Kasumi-1 (cell line): ENCODE measurements around the gene MAP3K21.
A peak's percentile ranks its signal among the peaks of the same experiment; 100 is the strongest.

ENCODE experiments used
- DNase-seq, 2 experiments: peaks; one replicate each; lab custom pipeline; 2025; lab: John Stamatoyannopoulos, UW

The MAP3K21 gene

DNA sequence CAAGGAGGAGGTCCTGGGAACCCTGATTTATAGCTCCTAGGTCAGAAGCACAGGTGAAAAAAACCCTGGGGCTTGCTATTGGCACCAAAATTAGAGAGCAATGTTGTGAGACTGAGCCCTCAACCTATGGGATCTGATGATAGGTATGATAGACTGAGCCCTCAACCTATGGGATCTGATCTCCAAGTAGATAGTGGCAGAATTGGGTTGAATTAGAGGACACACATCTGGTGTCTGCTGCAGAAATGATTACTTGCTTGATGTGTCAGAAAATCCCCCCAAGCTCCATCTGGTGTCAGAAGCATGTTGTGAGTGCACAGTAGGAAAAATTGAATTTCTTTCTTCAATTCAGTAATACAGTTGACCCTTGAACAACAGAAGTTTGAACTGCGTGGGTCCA lies 62.4 kb downstream of the MAP3K21 start:
- no peak for DNase-seq

DNA sequence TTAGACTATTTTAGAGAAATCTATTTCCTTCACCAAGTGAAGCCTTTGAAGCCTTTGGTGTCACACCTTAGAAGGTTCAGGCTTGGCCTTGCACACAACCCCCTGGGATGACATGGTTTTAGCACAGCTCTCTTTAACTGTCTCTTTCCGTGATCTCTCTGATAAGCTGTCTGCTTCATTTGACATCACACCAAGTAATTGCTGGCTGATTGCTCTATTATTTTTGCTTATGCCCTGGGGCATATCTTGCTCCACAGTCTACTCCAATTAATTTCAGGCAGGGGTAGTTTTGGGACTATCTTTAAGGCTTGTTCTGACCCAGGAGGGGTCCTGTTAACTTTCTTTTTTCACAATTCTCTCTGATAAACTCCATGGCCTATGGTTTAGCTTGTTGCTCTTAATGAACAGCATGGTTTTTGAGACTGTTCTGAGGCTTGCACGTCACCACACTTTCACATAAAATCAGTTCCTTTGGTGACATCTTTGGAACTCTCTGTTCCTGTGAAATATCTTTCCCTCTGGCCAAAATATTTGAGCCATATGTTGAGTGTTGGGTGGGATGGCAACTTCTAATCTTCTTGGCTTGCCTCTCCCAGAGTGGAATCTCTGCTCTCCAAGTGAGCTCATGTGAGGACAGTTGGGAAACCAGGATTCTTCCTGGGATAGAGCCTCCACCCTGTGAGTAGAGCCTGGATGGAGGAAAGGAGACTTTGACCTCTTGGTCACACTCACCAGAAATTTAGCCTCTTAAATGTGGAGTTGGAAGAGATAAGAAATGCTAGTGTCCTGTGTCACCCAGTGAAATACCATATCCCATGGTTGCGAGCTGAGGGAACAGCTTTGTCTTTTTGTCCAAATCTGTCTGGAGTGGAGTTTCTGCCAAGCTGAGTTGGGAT lies 63.6 kb downstream of the MAP3K21 start:
- DNase-seq = no peak

DNA sequence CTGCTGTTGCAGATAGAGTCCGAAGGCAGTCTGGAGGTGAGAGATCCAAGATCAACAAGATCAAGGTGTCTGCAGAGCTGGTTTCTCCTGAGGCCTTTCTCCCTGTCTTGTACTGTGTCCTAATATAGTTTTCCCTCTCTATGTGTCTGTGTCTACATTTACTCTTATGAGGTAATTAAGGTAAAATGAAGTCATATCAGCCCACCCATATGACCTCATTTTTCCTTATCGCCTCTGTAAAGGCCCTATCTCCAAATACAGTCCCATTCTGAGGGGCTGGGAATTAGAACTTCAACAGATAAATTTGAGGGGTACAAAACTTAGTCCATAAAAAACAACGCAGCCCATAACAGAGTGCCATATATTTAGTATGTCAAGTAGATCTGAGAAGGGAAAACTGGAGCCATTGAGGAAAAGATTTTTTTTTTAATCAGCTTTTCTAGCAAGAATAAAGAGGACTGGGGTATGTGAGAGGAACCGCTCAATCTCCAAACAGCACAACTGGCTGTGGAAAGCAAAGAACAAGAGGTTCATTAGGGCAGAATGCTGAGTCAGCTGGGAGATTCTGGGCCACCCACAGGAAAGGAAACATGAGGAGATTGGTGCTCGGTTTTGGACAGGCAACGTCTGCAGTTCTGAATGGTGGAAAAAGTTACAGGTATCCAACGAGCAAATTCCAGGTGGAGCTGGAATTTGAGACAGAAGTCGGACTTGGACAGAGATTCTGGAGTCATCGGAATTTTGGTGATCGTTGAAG lies 65.7 kb downstream of the MAP3K21 start:
- no peak for DNase-seq

DNA sequence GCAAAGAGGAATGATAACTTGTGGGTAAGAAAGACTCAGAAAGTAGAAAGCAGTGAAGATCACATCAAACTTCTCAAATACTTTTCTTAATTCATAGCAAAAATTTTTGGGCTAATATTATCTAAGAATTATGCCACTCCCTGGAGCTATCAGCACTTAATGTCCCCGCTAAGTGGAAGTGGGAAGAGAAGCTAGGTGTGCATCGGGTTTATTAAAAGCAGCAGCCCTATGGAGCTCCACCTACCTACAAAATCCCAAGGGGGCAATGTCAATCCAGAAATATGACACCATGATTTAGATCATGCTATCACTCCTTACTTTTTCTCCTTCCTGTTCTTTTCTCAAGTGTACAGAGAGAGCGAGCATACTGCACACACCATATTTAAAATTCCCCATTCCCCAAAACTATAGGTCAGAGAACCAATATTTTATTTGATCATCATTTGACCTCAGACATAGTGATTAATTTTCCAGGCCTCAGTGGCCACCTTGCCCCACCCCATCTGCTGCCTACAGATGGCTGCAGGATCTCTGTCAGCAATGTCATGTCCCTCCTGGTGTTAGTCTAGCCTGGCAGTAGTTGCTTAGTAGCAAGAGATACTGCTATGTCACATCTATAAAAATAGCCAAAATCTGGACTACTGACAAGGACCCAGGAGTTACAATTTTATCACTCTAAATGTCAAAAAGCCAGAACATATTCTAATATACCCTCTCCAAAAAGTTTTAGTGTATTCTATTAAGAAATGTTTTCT lies 66.6 kb downstream of the MAP3K21 start:
- no peak for DNase-seq

DNA sequence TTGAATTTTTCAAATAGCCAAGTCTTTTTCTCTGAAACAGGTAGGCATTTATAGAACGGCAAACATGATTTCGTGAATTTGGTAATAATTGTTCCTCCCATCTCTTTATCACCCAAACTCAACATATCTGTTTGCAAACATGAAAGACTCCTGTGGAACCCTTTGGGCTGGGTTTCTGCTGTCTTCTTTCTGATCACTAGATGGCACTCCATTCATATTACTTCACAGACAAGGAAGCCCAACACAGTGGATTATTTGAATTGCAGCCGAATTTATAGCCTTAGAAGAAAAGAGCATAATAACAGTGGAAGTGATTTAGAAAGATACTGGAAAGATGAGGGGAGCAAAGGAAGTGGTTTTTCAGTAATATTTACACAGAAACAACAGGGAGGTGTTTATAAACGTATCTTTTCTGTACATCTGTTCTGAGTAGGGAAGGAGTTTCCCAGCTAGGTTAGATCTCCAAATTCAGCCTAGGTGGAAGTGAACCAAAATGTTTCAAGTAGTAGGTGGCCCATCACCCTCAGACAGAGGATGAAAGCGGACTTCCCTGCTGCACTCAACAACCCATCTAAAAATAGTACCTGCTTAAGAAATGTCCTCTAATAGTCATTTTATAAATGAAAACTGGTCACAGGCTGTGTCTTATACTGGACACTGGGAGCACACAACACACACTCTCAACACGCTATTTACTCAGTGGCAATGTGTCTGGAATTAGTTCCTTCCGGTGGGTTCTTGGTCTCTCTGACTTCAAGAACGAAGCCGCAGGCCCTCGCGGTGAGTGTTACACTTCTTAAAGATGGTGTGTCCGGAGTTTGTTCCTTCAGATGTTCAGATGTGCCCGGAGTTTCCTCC lies 67.6 kb downstream of the MAP3K21 start:
- DNase-seq = peak; percentile 81 to 93

DNA sequence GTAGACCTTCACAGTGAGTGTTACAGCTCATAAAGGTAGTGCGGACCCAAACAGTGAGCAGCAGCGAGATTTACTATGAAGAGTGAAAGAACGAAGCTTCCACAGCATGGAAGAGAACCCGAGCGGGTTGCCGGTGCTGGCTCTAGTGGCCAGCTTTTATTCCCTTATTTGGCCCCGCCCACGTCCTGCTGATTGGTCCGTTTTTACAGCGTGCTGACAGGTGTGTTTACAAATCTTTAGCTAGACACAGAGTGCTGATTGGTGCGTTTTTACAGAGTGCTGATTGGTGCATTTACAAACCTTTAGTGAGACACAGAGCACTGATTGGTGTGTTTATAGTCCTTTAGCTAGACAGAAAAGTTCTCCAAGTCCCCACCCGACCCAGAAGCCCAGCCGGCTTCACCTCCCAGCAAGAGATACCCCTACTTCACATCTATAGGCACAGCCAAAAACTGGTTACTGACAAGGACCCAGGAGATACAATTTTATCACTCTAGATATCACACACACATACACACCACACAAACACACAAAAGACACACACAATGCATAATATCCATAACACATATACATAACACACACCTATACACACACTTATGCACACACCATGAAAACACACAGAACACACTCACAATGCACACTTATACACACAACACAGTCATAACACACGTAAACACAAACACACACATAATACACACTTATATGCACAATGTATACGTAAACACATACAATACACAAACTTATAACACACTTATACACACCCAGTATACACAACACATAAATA lies 68.5 kb downstream of the MAP3K21 start:
- no peak for DNase-seq

DNA sequence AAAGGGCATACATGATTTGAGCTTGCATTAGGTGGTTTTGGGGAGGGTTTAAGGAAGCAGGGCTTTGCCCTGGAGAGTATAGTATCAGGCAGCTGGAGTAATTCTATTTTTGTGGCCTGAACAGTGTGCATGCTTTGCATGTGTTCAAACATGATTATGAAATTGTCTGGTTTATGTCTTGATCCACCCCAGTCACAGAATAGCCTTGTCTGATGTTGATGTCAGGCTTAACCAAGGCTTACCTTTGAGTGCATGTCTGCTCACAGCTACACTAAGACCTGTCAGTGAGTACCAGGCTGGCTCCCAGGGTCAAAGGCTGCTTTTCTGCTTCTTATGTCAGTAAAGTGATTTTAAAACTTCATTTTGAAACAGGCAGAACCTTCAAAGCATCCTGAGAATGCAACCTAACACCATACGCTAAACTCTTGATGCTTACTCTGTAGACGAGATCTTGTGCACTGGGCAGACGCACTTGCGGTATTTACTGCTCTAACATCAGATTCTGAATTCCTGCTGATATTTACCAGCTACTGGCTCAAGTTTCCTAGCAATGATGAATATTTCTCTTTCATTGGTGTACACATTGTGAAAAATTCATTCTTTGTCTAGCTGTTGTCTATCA lies 78.9 kb downstream of the MAP3K21 start:
- no peak for DNase-seq

DNA sequence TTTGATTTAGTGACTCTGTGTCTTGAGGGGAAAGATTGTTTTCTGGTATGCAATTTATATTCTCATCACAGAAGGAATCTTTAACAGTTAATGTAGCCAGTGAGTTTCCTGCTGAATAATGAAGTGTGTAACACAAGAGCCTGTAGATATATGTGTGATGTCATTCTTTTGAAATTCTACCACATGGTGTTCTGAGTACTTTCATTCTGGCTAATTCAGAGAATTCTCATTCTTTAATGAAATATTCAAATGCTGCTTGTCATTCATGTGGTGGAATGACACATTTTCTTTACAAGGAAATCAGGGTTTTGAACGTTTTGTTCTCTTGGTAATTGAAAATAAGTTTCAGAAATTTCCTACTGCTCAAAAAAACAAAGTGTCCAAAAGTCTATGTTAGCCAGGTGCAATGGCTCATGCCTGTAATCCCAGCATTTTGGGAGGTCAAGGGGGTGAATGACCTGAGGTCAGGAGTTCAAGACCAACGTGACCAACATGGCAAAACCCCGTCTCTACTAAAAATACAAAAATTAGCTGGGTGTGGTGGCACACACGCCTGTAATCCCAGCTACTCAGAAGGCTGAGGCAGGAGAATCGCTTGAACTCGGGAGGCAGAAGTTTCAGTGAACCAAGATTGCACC lies 79.6 kb downstream of the MAP3K21 start:
- DNase-seq = no peak

DNA sequence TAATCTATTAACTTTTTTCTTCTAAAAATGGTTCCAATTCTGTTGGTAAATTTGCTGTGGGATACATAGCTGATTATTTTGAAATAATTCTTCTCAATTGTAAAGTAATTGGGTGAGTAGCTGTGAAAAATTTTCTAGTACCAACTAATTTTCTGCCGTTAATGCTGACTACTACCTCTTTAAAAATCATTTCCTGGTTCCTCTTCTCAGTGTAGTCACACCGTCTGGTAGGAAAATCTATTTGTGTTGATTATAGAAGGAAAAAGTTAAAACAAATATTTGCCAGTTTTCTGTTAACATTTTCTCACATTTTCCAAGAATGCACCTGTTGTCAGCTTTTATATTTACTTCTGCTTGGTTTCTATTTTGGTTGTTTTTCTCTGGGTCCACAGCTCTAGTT lies 82.0 kb downstream of the MAP3K21 start:
- DNase-seq = no peak

DNA sequence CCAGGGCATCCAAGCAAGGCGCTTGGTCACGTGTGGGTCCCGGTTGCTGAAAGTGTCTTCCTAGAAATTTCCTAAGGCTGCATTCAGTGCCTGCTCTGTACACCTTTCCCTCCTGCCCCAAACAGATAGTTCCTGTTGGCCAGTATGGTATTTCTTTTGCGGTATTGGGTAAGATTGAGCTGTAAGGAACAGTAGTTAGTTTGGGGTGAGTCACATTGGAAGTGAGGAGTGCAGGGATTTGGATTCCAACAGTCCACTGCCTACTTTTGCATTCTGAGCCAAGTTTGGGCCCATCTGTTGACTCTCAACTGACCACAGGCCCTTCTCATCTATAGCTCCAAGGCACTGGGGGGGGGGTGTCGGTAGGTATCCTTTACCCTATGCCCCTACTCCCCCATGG lies 83.4 kb downstream of the MAP3K21 start:
- DNase-seq = no peak

DNA sequence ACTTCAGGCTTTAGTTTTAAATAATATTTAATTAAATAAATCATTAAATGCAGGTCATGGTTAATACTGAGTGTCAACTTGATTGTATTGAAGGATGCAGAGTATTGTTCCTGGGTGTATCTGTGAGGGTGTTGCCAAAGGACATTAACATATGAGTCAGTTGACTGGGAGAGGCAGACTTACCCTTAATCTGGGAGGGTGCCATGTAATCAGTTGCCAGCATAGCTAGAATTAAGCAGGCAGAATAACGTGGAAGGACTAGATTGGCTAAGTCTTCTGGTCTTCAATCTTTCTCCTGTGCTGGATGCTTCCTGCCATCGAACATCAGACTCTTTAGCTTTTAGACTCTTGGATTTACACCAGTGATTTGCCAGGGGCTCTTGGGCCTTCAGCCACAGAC lies 85.3 kb downstream of the MAP3K21 start:
- DNase-seq = no peak

DNA sequence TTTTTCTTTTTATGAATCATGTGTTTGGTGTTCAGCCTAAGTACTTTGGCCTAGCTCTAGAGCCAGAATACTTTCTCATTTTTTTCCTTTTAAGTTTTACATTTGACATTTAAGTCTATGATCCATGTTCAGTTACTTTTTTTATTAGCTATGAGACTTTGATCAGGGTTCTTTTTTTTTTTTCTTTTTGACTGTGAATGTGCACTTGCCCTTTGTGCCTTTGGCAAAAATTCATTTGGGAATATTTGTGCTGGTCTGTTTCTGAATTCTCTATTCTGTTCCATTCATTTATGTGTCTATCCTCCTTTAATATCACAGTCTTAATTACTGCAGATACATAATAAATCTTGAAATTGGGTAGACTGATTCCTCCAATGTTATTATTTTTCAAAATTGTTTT lies 93.8 kb downstream of the MAP3K21 start:
- no peak for DNase-seq

DNA sequence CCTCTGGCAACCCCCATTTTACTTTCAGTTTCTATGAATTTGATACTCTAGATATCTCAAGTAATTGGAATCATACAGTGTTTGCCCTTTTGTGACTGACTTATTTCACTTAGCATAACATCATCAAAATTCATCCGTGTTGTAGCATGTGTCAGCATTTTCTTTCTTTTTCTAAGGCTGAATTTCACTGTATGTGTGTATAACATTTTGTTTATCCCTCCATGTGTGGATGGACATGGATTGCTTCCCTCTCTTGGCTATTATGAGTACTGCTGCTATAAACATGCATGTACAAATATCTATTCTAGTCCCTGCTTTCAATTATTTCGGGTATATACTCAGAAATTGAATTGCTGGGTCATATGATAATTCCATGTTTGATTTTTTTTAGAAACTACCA lies 97.3 kb downstream of the MAP3K21 start:
- DNase-seq = peak in 1 of 2 experiments; percentile 7

DNA sequence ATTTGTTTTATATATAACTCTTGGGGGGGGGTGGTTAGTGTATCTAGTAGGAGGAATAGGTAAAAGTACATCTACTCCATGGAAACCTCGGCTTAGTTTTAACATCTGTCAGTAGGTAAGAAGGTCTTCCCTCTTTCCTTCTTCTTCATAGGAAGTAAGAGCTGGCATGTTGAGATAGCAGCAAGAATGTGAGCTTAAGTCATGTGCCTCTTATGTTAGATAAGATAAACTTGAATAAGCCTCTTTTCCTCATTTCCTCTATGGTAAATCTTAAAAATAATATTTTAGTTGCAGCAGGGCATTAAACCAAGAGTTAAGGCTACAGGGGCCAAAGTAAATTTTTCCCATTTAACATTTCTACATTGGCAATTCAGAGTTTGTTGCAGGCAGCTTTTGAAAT lies 100.4 kb downstream of the MAP3K21 start:
- DNase-seq = no peak

DNA sequence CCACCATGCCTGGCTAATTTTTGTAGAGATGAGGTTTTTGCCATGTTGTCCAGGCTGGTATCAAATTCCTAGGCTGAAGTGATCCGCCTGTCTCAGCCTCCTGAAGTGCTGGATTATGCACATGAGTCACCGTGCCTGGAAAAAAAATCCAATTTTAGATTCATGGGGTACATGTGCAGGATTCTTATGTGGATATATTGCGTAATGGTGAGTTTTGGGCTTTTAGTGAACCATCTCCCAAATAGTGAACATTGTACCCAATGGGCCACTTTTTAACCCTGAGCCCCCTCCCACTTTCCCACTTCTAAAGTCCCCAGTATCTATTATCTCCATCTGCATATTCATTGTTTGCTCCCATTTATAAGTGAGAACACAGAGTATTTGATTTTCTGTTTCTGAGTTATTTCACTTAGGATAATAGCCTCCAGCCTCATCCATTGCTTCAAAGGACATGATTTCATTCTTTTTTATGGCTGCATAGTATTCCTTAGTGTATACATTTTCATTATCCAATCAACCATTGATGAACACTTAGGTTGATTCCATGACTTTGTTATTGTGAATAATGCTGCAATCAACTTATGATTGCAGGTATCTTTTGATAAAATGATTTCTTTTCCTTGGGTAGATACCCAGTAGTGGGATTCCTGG lies 104.4 kb downstream of the MAP3K21 start:
- no peak for DNase-seq

DNA sequence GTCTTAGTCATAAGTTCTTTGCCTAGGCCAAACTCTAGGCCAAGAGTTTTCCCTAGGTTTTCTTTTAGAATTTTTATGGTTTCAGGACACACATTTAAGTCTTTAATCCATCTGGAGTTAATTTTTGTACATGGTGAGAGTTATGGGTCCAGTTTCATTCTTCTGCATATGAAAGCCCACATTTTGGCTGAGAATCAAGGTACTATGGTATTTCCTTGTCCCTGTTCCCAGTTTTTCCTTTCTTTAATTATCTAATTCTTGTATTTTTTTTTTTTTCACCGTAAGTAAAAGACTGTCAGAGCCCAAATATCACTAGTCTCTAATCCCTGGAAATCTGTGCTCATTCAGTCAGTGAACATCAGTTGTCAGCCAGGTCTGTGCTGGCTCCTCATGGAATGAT lies 105.4 kb downstream of the MAP3K21 start:
- no peak for DNase-seq

DNA sequence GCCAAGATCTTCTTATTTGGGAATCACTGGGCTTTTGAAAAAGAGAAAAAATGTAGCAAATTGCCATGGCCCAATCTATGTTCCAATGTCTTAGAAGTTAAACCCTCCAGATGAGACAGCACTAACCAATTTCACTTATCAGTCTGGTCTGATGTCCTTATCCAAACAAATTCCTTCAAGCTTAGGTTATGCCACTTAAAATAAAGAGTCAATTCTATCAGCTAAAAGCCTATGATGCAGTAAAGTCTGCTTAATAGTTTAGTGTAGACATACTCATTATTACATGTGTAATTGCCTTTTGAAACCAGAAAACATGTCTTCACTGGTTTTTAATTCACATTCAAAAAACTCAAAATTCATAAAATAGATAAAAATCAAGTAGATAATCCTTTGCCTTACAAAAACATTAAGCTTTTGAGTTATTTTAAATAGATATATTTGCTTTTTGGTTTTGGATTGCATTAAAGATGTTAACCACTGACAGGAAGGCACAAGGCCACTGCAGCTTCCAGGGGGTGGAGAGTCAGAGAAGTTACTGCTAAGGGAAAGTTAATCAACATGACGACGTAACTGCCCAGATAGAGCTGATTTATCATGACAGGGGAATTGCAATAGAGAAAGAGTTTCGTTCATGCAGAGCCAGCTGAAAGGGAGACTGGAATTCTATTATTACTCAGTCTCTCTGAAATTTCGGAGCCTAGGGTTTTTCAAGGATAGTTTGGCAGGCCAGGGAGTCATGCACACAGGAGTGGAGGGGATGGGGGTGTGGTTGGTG lies 106.1 kb downstream of the MAP3K21 start:
- DNase-seq = no peak
